Kidney tubule cell (primary cell): ENCODE data around the gene SRGAP2B.
"Not testable (repeated sequence)": the region's sequence is repeated elsewhere in the genome, so short reads cannot be mapped to it uniquely, and the experiment has no call there.

Experiments used
- DNase-seq: peaks from one replicate; pipeline ENCODE4 v3.0.0-alpha.2; 2018; ENCODE audit warnings: low spot score

SRGAP2B gene

GRCh38 chr1:144998134-144998980, 96.8 kb downstream of the SRGAP2B start:
- peak; percentile 0 for DNase-seq

- peak; percentile 30 for DNase-seq
These were observed 99.2 kb downstream of the SRGAP2B start for GRCh38 chr1:144995833-144996410.

GRCh38 chr1:144992915-144993314, 102.2 kb downstream of the SRGAP2B start:
- peak; percentile 75 for DNase-seq

DNA sequence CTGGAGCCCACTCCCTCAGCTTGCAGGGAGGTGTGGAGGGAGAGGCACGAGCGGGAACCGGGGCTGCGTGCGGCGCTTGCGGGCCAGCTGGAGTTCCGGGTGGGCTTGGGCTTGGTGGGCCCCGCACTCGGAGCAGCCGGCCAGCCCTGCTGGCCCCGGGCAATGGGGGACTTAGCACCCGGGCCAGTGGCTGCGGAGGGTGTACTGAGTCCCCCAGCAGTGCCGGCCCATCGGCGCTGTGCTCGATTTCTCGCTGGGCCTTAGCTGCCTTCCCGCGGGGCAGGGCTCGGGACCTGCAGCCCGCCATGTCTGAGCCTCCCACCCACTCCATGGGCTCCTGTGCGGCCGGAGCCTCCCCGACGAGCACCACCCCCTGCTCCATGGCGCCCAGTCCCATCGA, 104.5 kb downstream of the SRGAP2B start:
- DNase-seq = not testable (repeated sequence)

- not testable (repeated sequence) for DNase-seq
These were observed 108.0 kb downstream of the SRGAP2B start for GRCh38 chr1:144987131-144987530.

GRCh38 chr1:144986171-144986860, 108.8 kb downstream of the SRGAP2B start:
- DNase-seq = not testable (repeated sequence)

GRCh38 chr1:144985550-144986170, 109.5 kb downstream of the SRGAP2B start:
- not testable (repeated sequence) for DNase-seq

DNA sequence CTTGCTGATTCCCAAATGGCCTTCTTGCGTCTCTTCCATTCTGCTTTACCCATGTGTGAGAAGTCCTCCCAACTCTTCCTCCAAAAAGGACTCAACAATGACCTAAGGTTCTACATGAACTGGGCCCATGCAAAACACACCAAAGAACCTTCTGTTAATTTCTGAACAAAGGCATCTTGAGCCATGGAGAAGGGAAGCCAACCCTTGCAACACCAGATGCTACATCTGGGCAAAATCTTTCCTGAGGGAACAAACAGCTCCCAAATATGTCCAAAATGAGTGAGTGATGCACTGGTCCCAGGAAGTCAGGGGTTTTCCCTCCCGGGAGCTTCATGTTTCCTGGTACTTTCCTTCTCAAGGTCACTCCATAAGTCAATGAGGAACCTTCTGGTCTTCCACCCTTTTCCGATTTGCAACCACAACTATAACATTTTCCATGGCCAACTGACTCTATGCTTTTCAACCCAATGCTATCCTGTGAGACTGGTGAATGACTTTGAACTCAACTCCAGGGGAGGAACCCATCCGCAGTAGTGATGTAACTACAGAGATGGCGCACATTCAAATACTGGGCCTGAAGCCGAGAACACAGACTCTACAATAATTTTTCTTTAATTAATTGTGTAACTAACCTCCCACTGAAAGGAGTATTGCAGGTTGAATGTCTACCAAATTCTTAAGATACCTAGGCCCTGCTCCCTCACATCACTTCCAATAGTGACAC, 112.2 kb downstream of the SRGAP2B start:
- not testable (repeated sequence) for DNase-seq

DNA sequence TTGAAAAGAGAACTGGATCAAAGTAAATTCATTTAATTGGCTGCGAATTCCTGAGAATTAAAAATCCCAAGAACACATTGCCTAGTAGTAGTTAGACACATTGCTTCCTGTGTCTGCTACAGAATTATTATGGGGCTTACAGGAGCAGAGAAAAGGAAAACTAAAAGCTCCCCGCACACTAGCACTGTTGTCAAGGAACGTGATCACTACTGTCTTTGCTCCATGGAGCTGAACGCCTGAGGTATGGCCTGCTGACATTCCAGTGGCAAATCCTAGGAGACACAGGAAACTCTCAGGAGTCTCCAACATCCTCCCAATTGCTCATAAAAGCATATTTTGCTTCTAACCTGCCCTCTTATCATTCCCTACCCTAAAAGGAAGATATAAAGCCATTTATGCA, 114.0 kb downstream of the SRGAP2B start:
- DNase-seq = not testable (repeated sequence)

DNA sequence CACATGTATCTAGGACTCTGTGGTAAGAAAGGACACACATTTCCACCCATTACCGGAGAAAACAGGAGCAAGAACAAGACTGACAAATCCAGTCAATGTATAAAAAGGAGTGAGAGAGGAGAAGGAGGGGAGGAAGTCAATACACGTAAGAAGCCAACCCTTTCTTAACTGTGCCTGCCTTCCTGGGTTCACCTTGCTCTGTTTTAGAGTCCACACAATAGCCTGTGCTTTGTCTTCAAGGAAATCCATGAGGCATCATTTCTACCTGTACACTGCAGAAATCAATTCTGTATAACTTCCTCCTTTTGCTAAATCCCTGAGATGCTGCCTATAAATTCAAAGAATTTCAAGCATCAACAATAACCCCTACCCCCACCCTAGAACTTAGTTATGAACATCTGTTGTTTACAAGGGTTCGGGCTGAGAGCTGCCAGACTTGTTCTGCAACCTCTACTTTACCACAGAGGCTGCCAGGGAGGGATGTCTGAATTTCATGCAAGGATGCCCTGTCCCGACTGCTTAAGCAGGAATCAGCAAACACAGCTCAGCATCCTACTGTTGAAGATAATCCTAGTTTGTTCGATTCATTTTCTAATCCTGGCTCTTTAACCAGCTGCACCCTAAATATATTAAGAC, 115.0 kb downstream of the SRGAP2B start:
- not testable (repeated sequence) for DNase-seq

DNA sequence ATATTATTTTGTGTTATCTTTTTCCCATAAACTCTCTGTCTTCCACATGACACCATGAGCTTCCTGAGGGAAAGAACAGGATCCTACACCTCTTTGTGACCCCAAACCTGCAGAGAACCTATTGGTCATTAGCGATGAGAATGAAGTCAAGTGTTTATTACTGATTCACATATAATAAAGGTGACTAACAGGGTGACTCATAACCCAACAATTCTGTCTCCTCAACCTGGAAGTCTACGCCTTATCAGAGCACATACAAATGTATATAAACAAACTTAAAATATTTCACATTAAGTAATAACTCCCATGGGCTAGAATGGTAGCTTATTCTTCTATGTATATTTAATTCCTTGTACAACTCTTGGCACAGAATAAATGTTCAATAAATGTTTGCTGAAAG, 117.3 kb downstream of the SRGAP2B start:
- DNase-seq = not testable (repeated sequence)

GRCh38 chr1:144971936-144972335, 123.2 kb downstream of the SRGAP2B start:
- DNase-seq = not testable (repeated sequence)

GRCh38 chr1:144966488-144966887, 128.6 kb downstream of the SRGAP2B start:
- not testable (repeated sequence) for DNase-seq

- DNase-seq = not testable (repeated sequence)
These were observed 130.4 kb downstream of the SRGAP2B start for GRCh38 chr1:144964765-144965164.

DNA sequence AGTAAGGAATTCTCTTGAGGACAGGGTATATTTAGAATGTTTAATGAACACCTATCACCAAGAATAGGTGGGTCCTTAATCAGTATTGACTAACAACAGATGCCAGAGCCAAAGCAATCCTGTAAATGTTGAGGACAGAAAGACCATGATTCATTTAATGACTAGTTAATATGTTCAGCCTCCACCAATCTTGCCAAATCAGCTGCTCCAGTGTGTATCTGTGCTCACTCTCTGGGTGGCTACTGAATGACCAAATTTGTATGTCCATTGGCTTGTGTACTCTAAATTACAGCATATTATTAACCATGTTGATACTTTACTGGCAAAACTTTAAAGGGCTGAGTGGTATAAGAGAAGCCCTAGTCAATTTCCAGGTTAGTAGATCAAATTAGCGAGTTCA, 130.9 kb downstream of the SRGAP2B start:
- DNase-seq = not testable (repeated sequence)

- not testable (repeated sequence) for DNase-seq
These were observed 131.6 kb downstream of the SRGAP2B start for GRCh38 chr1:144963571-144963970.

- DNase-seq = not testable (repeated sequence)
These were observed 133.2 kb downstream of the SRGAP2B start for GRCh38 chr1:144961604-144962583.

DNA sequence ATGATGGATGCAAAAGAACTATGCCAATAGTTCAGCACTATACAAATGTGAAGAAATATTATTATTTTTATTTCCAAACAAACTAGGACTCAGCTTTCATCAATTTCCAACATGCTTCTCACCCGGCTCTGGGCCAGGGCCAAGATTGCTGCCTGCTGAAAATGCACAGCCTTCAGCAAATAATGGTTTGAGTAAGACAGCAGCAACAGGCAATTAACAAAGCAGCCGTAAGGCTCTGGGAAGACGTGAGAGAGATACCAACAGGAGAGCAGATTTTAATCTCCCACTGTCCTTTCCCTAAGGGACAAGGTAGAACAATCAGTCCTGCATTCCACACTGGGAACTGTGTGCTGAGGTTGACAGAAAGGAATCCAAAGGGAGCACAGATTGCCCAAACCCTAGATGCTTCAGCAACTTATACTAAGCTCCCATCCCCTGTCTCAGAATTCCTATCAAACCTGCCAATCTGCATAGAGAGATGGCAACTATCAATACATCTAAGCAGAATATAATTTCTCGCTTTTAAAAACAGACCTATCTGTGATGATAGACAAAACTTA, 134.1 kb downstream of the SRGAP2B start:
- not testable (repeated sequence) for DNase-seq

GRCh38 chr1:144948390-144948789, 146.7 kb downstream of the SRGAP2B start:
- DNase-seq = not testable (repeated sequence)
